ENCODE results near the gene ZCCHC17.

The ZCCHC17 gene

DNA sequence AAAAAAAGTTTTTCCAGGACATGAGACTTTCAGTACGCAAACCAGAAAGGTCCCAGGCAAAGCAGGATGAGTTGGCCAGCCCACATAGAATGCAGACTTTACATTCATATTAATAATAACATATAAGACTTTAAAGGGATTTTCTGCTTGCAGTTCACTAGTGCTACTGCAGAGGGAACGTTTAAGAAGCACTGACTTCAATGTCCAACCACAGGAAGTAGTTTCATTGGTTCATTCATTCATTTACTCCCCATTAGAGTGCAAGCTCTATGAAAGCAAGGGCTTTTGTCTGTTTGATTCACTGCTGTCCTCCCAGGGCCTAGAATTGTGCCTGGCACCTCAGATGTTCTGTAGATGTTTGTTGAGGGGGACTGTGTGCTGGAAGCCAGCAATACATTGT, 104.4 kb downstream of the ZCCHC17 start:
- no peak for DNase-seq (ENCODE audit: low read depth in 1 of 2, low spot score in 1 of 2)
- no peak overlapping the region for H3K27ac ChIP-seq (replicated peaks)
- TF ChIP-seq SPI1 (IDR thresholded peaks at IDR 0.05; ENCODE audit: borderline replicate concordance, low read depth) (no peak), POLR2AphosphoS5 (IDR thresholded peaks at IDR 0.05; ENCODE audit: low read depth) (no peak), GABPA (IDR thresholded peaks at IDR 0.05; ENCODE audit: low read depth) (no peak)
- TF ChIP-seq, protein P1, sequence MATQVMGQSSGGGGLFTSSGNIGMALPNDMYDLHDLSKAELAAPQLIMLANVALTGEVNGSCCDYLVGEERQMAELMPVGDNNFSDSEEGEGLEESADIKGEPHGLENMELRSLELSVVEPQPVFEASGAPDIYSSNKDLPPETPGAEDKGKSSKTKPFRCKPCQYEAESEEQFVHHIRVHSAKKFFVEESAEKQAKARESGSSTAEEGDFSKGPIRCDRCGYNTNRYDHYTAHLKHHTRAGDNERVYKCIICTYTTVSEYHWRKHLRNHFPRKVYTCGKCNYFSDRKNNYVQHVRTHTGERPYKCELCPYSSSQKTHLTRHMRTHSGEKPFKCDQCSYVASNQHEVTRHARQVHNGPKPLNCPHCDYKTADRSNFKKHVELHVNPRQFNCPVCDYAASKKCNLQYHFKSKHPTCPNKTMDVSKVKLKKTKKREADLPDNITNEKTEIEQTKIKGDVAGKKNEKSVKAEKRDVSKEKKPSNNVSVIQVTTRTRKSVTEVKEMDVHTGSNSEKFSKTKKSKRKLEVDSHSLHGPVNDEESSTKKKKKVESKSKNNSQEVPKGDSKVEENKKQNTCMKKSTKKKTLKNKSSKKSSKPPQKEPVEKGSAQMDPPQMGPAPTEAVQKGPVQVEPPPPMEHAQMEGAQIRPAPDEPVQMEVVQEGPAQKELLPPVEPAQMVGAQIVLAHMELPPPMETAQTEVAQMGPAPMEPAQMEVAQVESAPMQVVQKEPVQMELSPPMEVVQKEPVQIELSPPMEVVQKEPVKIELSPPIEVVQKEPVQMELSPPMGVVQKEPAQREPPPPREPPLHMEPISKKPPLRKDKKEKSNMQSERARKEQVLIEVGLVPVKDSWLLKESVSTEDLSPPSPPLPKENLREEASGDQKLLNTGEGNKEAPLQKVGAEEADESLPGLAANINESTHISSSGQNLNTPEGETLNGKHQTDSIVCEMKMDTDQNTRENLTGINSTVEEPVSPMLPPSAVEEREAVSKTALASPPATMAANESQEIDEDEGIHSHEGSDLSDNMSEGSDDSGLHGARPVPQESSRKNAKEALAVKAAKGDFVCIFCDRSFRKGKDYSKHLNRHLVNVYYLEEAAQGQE (IDR thresholded peaks at IDR 0.05; ENCODE audit: insufficient replicate concordance, low read depth), result no peak
- TF ChIP-seq, protein P2, sequence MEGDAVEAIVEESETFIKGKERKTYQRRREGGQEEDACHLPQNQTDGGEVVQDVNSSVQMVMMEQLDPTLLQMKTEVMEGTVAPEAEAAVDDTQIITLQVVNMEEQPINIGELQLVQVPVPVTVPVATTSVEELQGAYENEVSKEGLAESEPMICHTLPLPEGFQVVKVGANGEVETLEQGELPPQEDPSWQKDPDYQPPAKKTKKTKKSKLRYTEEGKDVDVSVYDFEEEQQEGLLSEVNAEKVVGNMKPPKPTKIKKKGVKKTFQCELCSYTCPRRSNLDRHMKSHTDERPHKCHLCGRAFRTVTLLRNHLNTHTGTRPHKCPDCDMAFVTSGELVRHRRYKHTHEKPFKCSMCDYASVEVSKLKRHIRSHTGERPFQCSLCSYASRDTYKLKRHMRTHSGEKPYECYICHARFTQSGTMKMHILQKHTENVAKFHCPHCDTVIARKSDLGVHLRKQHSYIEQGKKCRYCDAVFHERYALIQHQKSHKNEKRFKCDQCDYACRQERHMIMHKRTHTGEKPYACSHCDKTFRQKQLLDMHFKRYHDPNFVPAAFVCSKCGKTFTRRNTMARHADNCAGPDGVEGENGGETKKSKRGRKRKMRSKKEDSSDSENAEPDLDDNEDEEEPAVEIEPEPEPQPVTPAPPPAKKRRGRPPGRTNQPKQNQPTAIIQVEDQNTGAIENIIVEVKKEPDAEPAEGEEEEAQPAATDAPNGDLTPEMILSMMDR (IDR thresholded peaks at IDR 0.05; ENCODE audit: insufficient read depth, low read length), result no peak
- H3K4me3 ChIP-seq (replicated peaks; ENCODE audit: insufficient read depth, low read length), result no peak overlapping the region
- no peaks in the 10 kb centered on the region for H3K27me3 ChIP-seq (ENCODE audit: insufficient read depth, poor library complexity, severe bottlenecking)

DNA sequence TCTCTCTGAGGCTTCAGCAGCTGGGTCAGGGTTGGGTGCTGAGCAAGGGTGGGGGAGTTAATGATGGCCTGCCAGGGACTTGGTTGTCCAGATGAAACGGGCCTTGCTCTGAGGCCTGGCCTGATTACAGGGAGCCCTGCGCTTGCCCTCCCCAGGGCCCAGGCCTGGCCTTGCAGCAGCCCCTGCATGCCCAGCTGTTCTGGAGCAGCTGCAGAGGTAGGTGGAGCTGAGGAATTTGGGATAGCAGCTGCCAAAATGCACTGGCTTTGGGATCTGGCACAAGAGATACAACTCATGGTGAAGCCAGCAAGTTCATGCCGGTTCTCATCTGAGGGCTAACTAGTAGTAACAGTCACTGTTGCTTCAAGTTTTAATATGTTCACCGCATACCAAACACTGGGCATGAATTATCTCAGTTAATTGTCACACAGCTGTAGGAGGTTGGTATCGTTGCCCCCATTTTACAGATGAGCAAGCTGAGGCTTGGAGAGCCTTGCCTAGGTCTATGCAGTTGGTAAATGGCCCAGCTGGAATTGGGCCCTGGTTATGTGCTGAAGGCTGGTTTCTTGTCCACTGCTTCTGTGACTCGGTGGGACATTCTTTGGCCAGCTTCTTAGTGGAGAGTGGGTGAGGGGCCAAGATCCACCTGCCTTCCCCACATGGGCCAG, 108.9 kb downstream of the ZCCHC17 start:
- DNase-seq (ENCODE audit: low read depth in 1 of 2, low spot score in 1 of 2), result no peak
- no peaks in the 10 kb centered on the region for H3K27me3 ChIP-seq (ENCODE audit: insufficient read depth, poor library complexity, severe bottlenecking)
- TF ChIP-seq SPI1 (IDR thresholded peaks at IDR 0.05; ENCODE audit: borderline replicate concordance, low read depth) (no peak), GABPA (IDR thresholded peaks at IDR 0.05; ENCODE audit: low read depth) (no peak), POLR2AphosphoS5 (IDR thresholded peaks at IDR 0.05; ENCODE audit: low read depth) (no peak)
- TF ChIP-seq, protein P2 (IDR thresholded peaks at IDR 0.05; ENCODE audit: insufficient read depth, low read length), result no peak
- TF ChIP-seq, protein P1 (IDR thresholded peaks at IDR 0.05; ENCODE audit: insufficient replicate concordance, low read depth), result no peak
- no peak overlapping the region for H3K4me3 ChIP-seq (replicated peaks; ENCODE audit: insufficient read depth, low read length)
- H3K27ac ChIP-seq (replicated peaks), result no peak overlapping the region

DNA sequence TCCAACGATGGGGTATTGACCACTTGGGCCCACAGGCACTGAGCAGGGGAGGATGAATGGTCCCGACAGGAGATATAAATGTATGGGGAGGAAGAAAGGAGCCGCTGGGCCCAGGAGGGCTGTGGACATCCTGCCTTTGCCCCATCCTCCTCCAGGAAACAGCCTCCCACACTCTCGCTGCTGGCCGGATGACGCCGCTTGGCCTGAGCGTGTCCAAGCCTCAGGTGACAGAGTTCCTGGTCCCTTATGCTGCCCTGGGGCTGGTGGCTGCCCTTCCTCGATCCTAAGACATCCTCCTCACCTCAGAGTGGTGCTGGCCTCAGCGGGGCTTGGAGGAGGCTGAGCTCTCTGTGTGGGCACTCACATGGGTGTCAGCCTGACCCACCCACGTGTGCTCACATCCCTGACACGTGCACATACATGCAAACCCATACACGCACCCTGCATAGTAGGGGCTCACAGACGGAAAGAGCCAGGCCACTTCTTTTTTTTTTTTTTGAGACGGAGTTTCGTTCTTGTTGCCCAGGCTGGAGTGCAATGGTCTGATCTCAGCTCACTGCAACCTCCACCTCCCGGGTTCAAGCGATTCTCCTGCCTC, 110.3 kb downstream of the ZCCHC17 start:
- TF ChIP-seq, protein P2 (IDR thresholded peaks at IDR 0.05; ENCODE audit: insufficient read depth, low read length), result no peak
- TF ChIP-seq, protein P1 (IDR thresholded peaks at IDR 0.05; ENCODE audit: insufficient replicate concordance, low read depth), result no peak

More for the DNA sequence above, 110.3 kb downstream of the ZCCHC17 start:
- Histone ChIP-seq H3K27ac (replicated peaks) (no peak overlapping the region), H3K27me3 (ENCODE audit: insufficient read depth, poor library complexity, severe bottlenecking) (peaks cover 2% of the 10 kb centered on the region), H3K4me3 (replicated peaks; ENCODE audit: insufficient read depth, low read length) (no peak overlapping the region)
- DNase-seq (ENCODE audit: low read depth in 1 of 2, low spot score in 1 of 2), result no peak

Measured in HL-60 (cell line).